Hepatocyte (in vitro differentiated cells): Measurements from ENCODE around the gene NHSL2. TPM values are rescaled to one million over a fixed set of nuclear protein-coding genes. Genes with fewer than 3 reads are reported as not detected.

Source experiments
- DNase-seq: peaks from one replicate; pipeline ENCODE4 v3.0.0-alpha.2; 2016; ENCODE audit warnings: low spot score
- H2AFZ ChIP-seq: fragments of 200-600 bp; sonication (generic); 2 replicates; pipeline ENCODE4 v1.6.0; 2016; ENCODE audit warnings: antibody characterized with exemption, mild to moderate bottlenecking
- H3K27ac ChIP-seq: fragments of 200-600 bp; sonication (generic); 2 replicates; pipeline ENCODE4 v1.5.1; 2016; ENCODE audit warnings: mild to moderate bottlenecking
- H3K27me3 ChIP-seq: fragments of 200-600 bp; sonication (generic); 2 replicates; pipeline ENCODE4 v1.6.1; 2016
- H3K36me3 ChIP-seq: fragments of 200-600 bp; sonication (generic); replicated peaks from 2 replicates; pipeline ENCODE4 v1.5.1; 2016; ENCODE audit warnings: low read depth; ENCODE audit not compliant: insufficient read depth
- H3K4me1 ChIP-seq: fragments of 200-600 bp; sonication (generic); 2 replicates; pipeline ENCODE4 v1.5.1; 2016; ENCODE audit warnings: mild to moderate bottlenecking, moderate library complexity; ENCODE audit not compliant: insufficient read depth
- H3K4me2 ChIP-seq: fragments of 200-600 bp; sonication (generic); 2 replicates; pipeline ENCODE4 v1.6.0; 2016
- H3K4me3 ChIP-seq: fragments of 200-600 bp; sonication (generic); 2 replicates; pipeline ENCODE4 v1.5.1; 2016; ENCODE audit warnings: mild to moderate bottlenecking
- H3K79me2 ChIP-seq: fragments of 200-600 bp; sonication (generic); 2 replicates; pipeline ENCODE4 v1.6.0; 2017; ENCODE audit warnings: mild to moderate bottlenecking
- H3K9me2 ChIP-seq: fragments of 200-600 bp; sonication (generic); replicated peaks from 2 replicates; pipeline ENCODE4 v1.6.0; 2017; ENCODE audit warnings: mild to moderate bottlenecking; ENCODE audit not compliant: insufficient read depth
- H3K9me3 ChIP-seq: fragments of 200-600 bp; sonication (generic); 2 replicates; pipeline ENCODE4 v1.5.1; 2016; ENCODE audit warnings: low read depth, mild to moderate bottlenecking
- H4K20me1 ChIP-seq: fragments of 200-600 bp; sonication (generic); 2 replicates; pipeline ENCODE4 v1.6.0; 2016; ENCODE audit warnings: mild to moderate bottlenecking; ENCODE audit not compliant: insufficient read depth, poor library complexity, severe bottlenecking
- CTCF ChIP-seq: fragments of 200-600 bp; sonication (generic); IDR thresholded peaks from 2 replicates; pipeline ENCODE4 v1.5.1; 2016; ENCODE audit warnings: antibody characterized with exemption, mild to moderate bottlenecking; ENCODE audit not compliant: poor library complexity
- EZH2 ChIP-seq: fragments of 200-600 bp; sonication (generic); IDR thresholded peaks from 2 replicates; pipeline ENCODE4 v1.6.1; 2016; ENCODE audit warnings: antibody characterized with exemption, mild to moderate bottlenecking, borderline replicate concordance
- EZH2phosphoT487 ChIP-seq: fragments of 200-600 bp; sonication (generic); IDR thresholded peaks from one replicate; pipeline ENCODE4 v1.6.1; 2018; ENCODE audit warnings: antibody characterized with exemption, mild to moderate bottlenecking, low read depth, moderate library complexity; ENCODE audit not compliant: unreplicated experiment, severe bottlenecking
- WGBS: methylation state at CpG from one replicate; pipeline ENCODE4 v1.1.6; 2016; ENCODE audit warnings: low lambda C conversion rate; ENCODE audit errors: missing lambda C conversion rate; 5-methylcytosine and 5-hydroxymethylcytosine counted together
- polyA plus RNA-seq: library from polyadenylated mRNA; unstranded; fragments of >200 nt; fragmentation: Nextera tagmentation; extraction: Ambion mirVana; gene quantifications from 2 replicates; pipeline ENCODE4 v1.2.1, GENCODE V29; 2016
- total RNA-seq: library from RNA; depleted of rRNA; stranded (reverse); fragments of >200 nt; gene quantifications from 2 replicates; pipeline ENCODE4 v1.2.3, GENCODE V29; 2014

Gene NHSL2
- total and polyA plus RNA-seq, 2 experiments from 2014 or later = 2.3 to 3.2 TPM

GRCh38 chrX:71912156-71912555 lies 1.5 kb downstream of the NHSL2 start:
- Histone ChIP-seq H3K79me2 (no peaks in the 10 kb centered on the region), H3K9me2 (no peaks in the 10 kb centered on the region), H3K27me3 (peaks cover 9% of the 10 kb centered on the region), H3K4me2 (peak overlapping the region; percentile 86), H3K36me3 (no peaks in the 10 kb centered on the region), H2AFZ (peak overlapping the region; percentile 66), H3K4me1 (no peaks in the 10 kb centered on the region), H3K9me3 (no peaks in the 10 kb centered on the region), H3K27ac (no peak overlapping the region), H3K4me3 (no peak overlapping the region), H4K20me1 (no peaks in the 10 kb centered on the region)
- WGBS = 43% methylated on average over 7 of the region's 7 CpGs
- TF ChIP-seq EZH2phosphoT487 (no peak), CTCF (no peak), EZH2 (no peak)
- no peak for DNase-seq

GRCh38 chrX:71913156-71913950 lies 2.7 kb downstream of the NHSL2 start:
- Histone ChIP-seq H3K4me2 (no peak overlapping the region), H3K4me3 (no peak overlapping the region), H3K9me2 (no peaks in the 10 kb centered on the region), H3K36me3 (no peaks in the 10 kb centered on the region), H3K4me1 (no peaks in the 10 kb centered on the region), H3K27me3 (peaks cover 9% of the 10 kb centered on the region), H3K79me2 (no peaks in the 10 kb centered on the region), H2AFZ (no peak overlapping the region), H3K27ac (no peak overlapping the region), H3K9me3 (no peaks in the 10 kb centered on the region), H4K20me1 (no peaks in the 10 kb centered on the region)
- TF ChIP-seq EZH2 (no peak), EZH2phosphoT487 (no peak), CTCF (no peak)
- no peak for DNase-seq
- 87% methylated on average over 6 of the region's 6 CpGs for WGBS

- Histone ChIP-seq H3K27me3 (no peaks in the 10 kb centered on the region), H3K27ac (peak overlapping the region; percentile 20), H3K4me2 (no peak overlapping the region), H2AFZ (no peak overlapping the region), H3K4me1 (no peaks in the 10 kb centered on the region), H3K4me3 (no peak overlapping the region), H4K20me1 (no peaks in the 10 kb centered on the region), H3K9me2 (no peaks in the 10 kb centered on the region), H3K9me3 (no peaks in the 10 kb centered on the region), H3K36me3 (no peaks in the 10 kb centered on the region), H3K79me2 (no peaks in the 10 kb centered on the region)
- WGBS = 51% methylated on average over 9 of the region's 9 CpGs
- DNase-seq = no peak
- TF ChIP-seq CTCF = no peak
Measured at GRCh38 chrX:71917621-71918343, 7.1 kb downstream of the NHSL2 start.
